ENCODE measurements around the gene SUN1.
"Not testable (repeated sequence)": the region's sequence is repeated elsewhere in the genome, so short reads cannot be mapped to it uniquely, and the experiment has no call there.

The SUN1 gene

GRCh38 chr7:841943-842342 is 9.7 kb downstream of the SUN1 start:
- no peaks in the 10 kb centered on the region for H3K9me3 ChIP-seq (ENCODE audit: control insufficient read depth, low read length)
- H3K4me3 ChIP-seq (ENCODE audit: low read length) = no peak overlapping the region
- H3K4me1 ChIP-seq (ENCODE audit: control insufficient read depth, insufficient read depth, low read length) = peaks cover 4% of the 10 kb centered on the region
- H3K27me3 ChIP-seq (ENCODE audit: control insufficient read depth, insufficient read depth, low read length) = no peaks in the 10 kb centered on the region
- no peak overlapping the region for H3K9ac ChIP-seq (ENCODE audit: low read length)
- H3K36me3 ChIP-seq (ENCODE audit: control insufficient read depth, insufficient read depth, low read length) = peaks cover 11% of the 10 kb centered on the region

GRCh38 chr7:842431-843031 is 10.3 kb downstream of the SUN1 start:
- Histone ChIP-seq H3K9ac (ENCODE audit: low read length) (no peak overlapping the region), H3K36me3 (ENCODE audit: control insufficient read depth, insufficient read depth, low read length) (peaks cover 11% of the 10 kb centered on the region), H3K4me1 (ENCODE audit: control insufficient read depth, insufficient read depth, low read length) (no peaks in the 10 kb centered on the region), H3K4me3 (ENCODE audit: low read length) (no peak overlapping the region), H3K27me3 (ENCODE audit: control insufficient read depth, insufficient read depth, low read length) (no peaks in the 10 kb centered on the region), H3K9me3 (ENCODE audit: control insufficient read depth, low read length) (no peaks in the 10 kb centered on the region)

GRCh38 chr7:843230-843629 is 11.0 kb downstream of the SUN1 start:
- H3K36me3 ChIP-seq (ENCODE audit: control insufficient read depth, insufficient read depth, low read length) = peaks cover 11% of the 10 kb centered on the region
- H3K4me1 ChIP-seq (ENCODE audit: control insufficient read depth, insufficient read depth, low read length) = no peaks in the 10 kb centered on the region
- no peak overlapping the region for H3K9ac ChIP-seq (ENCODE audit: low read length)
- H3K27me3 ChIP-seq (ENCODE audit: control insufficient read depth, insufficient read depth, low read length) = no peaks in the 10 kb centered on the region
- H3K9me3 ChIP-seq (ENCODE audit: control insufficient read depth, low read length) = no peaks in the 10 kb centered on the region
- H3K4me3 ChIP-seq (ENCODE audit: low read length) = no peak overlapping the region

- Histone ChIP-seq H3K9ac (ENCODE audit: low read length) (no peak overlapping the region), H3K36me3 (ENCODE audit: control insufficient read depth, insufficient read depth, low read length) (peaks cover 11% of the 10 kb centered on the region), H3K4me3 (ENCODE audit: low read length) (no peak overlapping the region), H3K4me1 (ENCODE audit: control insufficient read depth, insufficient read depth, low read length) (no peaks in the 10 kb centered on the region), H3K27me3 (ENCODE audit: control insufficient read depth, insufficient read depth, low read length) (no peaks in the 10 kb centered on the region), H3K9me3 (ENCODE audit: control insufficient read depth, low read length) (no peaks in the 10 kb centered on the region)
Observed at GRCh38 chr7:844043-844442, 11.8 kb downstream of the SUN1 start.

GRCh38 chr7:844514-844913 is 12.2 kb downstream of the SUN1 start:
- Histone ChIP-seq H3K4me1 (ENCODE audit: control insufficient read depth, insufficient read depth, low read length) (no peaks in the 10 kb centered on the region), H3K4me3 (ENCODE audit: low read length) (no peak overlapping the region), H3K36me3 (ENCODE audit: control insufficient read depth, insufficient read depth, low read length) (peaks cover 11% of the 10 kb centered on the region), H3K9ac (ENCODE audit: low read length) (no peak overlapping the region), H3K27me3 (ENCODE audit: control insufficient read depth, insufficient read depth, low read length) (no peaks in the 10 kb centered on the region), H3K9me3 (ENCODE audit: control insufficient read depth, low read length) (no peaks in the 10 kb centered on the region)

- Histone ChIP-seq H3K9me3 (ENCODE audit: control insufficient read depth, low read length) (no peaks in the 10 kb centered on the region), H3K4me1 (ENCODE audit: control insufficient read depth, insufficient read depth, low read length) (no peaks in the 10 kb centered on the region), H3K4me3 (ENCODE audit: low read length) (no peak overlapping the region), H3K9ac (ENCODE audit: low read length) (no peak overlapping the region), H3K27me3 (ENCODE audit: control insufficient read depth, insufficient read depth, low read length) (no peaks in the 10 kb centered on the region), H3K36me3 (ENCODE audit: control insufficient read depth, insufficient read depth, low read length) (peaks cover 11% of the 10 kb centered on the region)
Observed at GRCh38 chr7:845091-845490, 12.8 kb downstream of the SUN1 start.

GRCh38 chr7:845731-846130 is 13.5 kb downstream of the SUN1 start:
- Histone ChIP-seq H3K9me3 (ENCODE audit: control insufficient read depth, low read length) (no peaks in the 10 kb centered on the region), H3K4me3 (ENCODE audit: low read length) (no peak overlapping the region), H3K9ac (ENCODE audit: low read length) (no peak overlapping the region), H3K36me3 (ENCODE audit: control insufficient read depth, insufficient read depth, low read length) (peaks cover 11% of the 10 kb centered on the region), H3K4me1 (ENCODE audit: control insufficient read depth, insufficient read depth, low read length) (no peaks in the 10 kb centered on the region), H3K27me3 (ENCODE audit: control insufficient read depth, insufficient read depth, low read length) (no peaks in the 10 kb centered on the region)

- H3K36me3 ChIP-seq (ENCODE audit: control insufficient read depth, insufficient read depth, low read length) = peaks cover 14% of the 10 kb centered on the region
- H3K4me1 ChIP-seq (ENCODE audit: control insufficient read depth, insufficient read depth, low read length); H3K27me3 ChIP-seq (ENCODE audit: control insufficient read depth, insufficient read depth, low read length): not testable (repeated sequence)
Observed at GRCh38 chr7:846958-847650, 14.8 kb downstream of the SUN1 start.

GRCh38 chr7:847728-848127 is 15.5 kb downstream of the SUN1 start:
- not testable (repeated sequence) for H3K4me3 ChIP-seq (ENCODE audit: low read length); H3K4me1 ChIP-seq (ENCODE audit: control insufficient read depth, insufficient read depth, low read length); H3K9me3 ChIP-seq (ENCODE audit: control insufficient read depth, low read length); H3K27me3 ChIP-seq (ENCODE audit: control insufficient read depth, insufficient read depth, low read length); H3K9ac ChIP-seq (ENCODE audit: low read length)
- H3K36me3 ChIP-seq (ENCODE audit: control insufficient read depth, insufficient read depth, low read length) = peaks cover 18% of the 10 kb centered on the region

More at GRCh38 chr7:846958-847650, 14.8 kb downstream of the SUN1 start:
- not testable (repeated sequence) for H3K9me3 ChIP-seq (ENCODE audit: control insufficient read depth, low read length); H3K4me3 ChIP-seq (ENCODE audit: low read length); H3K9ac ChIP-seq (ENCODE audit: low read length)

GRCh38 chr7:849145-849544 is 16.9 kb downstream of the SUN1 start:
- Histone ChIP-seq H3K9me3 (ENCODE audit: control insufficient read depth, low read length) (no peaks in the 10 kb centered on the region), H3K36me3 (ENCODE audit: control insufficient read depth, insufficient read depth, low read length) (peaks cover 30% of the 10 kb centered on the region), H3K4me1 (ENCODE audit: control insufficient read depth, insufficient read depth, low read length) (no peaks in the 10 kb centered on the region), H3K9ac (ENCODE audit: low read length) (no peak overlapping the region), H3K27me3 (ENCODE audit: control insufficient read depth, insufficient read depth, low read length) (no peaks in the 10 kb centered on the region), H3K4me3 (ENCODE audit: low read length) (no peak overlapping the region)

GRCh38 chr7:849781-850180 is 17.5 kb downstream of the SUN1 start:
- Histone ChIP-seq H3K9ac (ENCODE audit: low read length) (no peak overlapping the region), H3K27me3 (ENCODE audit: control insufficient read depth, insufficient read depth, low read length) (no peaks in the 10 kb centered on the region), H3K36me3 (ENCODE audit: control insufficient read depth, insufficient read depth, low read length) (peaks cover 28% of the 10 kb centered on the region), H3K9me3 (ENCODE audit: control insufficient read depth, low read length) (no peaks in the 10 kb centered on the region), H3K4me3 (ENCODE audit: low read length) (no peak overlapping the region), H3K4me1 (ENCODE audit: control insufficient read depth, insufficient read depth, low read length) (no peaks in the 10 kb centered on the region)

GRCh38 chr7:851204-851603 is 18.9 kb downstream of the SUN1 start:
- Histone ChIP-seq H3K27me3 (ENCODE audit: control insufficient read depth, insufficient read depth, low read length) (no peaks in the 10 kb centered on the region), H3K9ac (ENCODE audit: low read length) (no peak overlapping the region), H3K36me3 (ENCODE audit: control insufficient read depth, insufficient read depth, low read length) (peaks cover 29% of the 10 kb centered on the region), H3K9me3 (ENCODE audit: control insufficient read depth, low read length) (no peaks in the 10 kb centered on the region), H3K4me1 (ENCODE audit: control insufficient read depth, insufficient read depth, low read length) (no peaks in the 10 kb centered on the region), H3K4me3 (ENCODE audit: low read length) (no peak overlapping the region)
